GM12878 (cell line): ENCODE measurements around the gene ZNF213. TPM values are rescaled to one million over a fixed set of nuclear protein-coding genes. Genes with fewer than 3 reads are reported as not detected.

Experiments used
- CBX5 ChIP-seq: sonication (generic); IDR thresholded peaks from 2 replicates; pipeline ENCODE4 v1.6.1; 2016; ENCODE audit warnings: low read depth, moderate library complexity, mild to moderate bottlenecking, inconsistent platforms
- FOXM1 ChIP-seq: IDR thresholded peaks from 2 replicates; pipeline ENCODE4 v1.6.1; 2012; ENCODE audit warnings: low read depth, mild to moderate bottlenecking, inconsistent platforms, low read length, moderate library complexity
- HCFC1 ChIP-seq: fragments of 150-350 bp; IDR thresholded peaks from 2 replicates; pipeline ENCODE4 v1.6.1; 2014; ENCODE audit warnings: low read length
- IKZF1 ChIP-seq: fragments of 450-650 bp; conservative IDR thresholded peaks from 2 replicates; pipeline ENCODE4 v1.6.1; 2017; ENCODE audit warnings: antibody characterized with exemption, mild to moderate bottlenecking
- IKZF2 ChIP-seq, 2 experiments: fragments of 450-650 bp; IDR thresholded peaks; 2 replicates each; pipeline ENCODE4 v1.6.1; 2017; ENCODE audit warnings: mild to moderate bottlenecking in 2 of 2, moderate library complexity in 2 of 2
- JUND ChIP-seq: IDR thresholded peaks from 2 replicates; pipeline ENCODE4 v1.6.1; 2012; ENCODE audit warnings: low read depth, mild to moderate bottlenecking, low read length, improper control_type of control experiment, moderate library complexity
- KAT2A ChIP-seq: conservative IDR thresholded peaks from 2 replicates; pipeline ENCODE4 v1.6.1; 2011; ENCODE audit warnings: low read depth, low read length; ENCODE audit not compliant: control insufficient read depth
- NR2C1 ChIP-seq: fragments of 450-650 bp; IDR thresholded peaks from 2 replicates; pipeline ENCODE4 v1.6.1; 2017; ENCODE audit warnings: antibody characterized with exemption, mild to moderate bottlenecking, moderate library complexity
- PML ChIP-seq: IDR thresholded peaks from 2 replicates; pipeline ENCODE4 v1.6.1; 2012; ENCODE audit warnings: low read length, inconsistent platforms
- POLR2AphosphoS5 ChIP-seq: IDR thresholded peaks from 2 replicates; pipeline ENCODE4 v1.6.1; 2011; ENCODE audit warnings: mild to moderate bottlenecking, low read length, inconsistent platforms
- RUNX3 ChIP-seq: IDR thresholded peaks from 2 replicates; pipeline ENCODE4 v1.6.1; 2012; ENCODE audit warnings: low read length, inconsistent platforms
- SRF ChIP-seq, 2 experiments: IDR thresholded peaks; 2 replicates each; pipeline ENCODE4 v1.6.1; 2011; ENCODE audit warnings: low read depth in 2 of 2, low read length in 2 of 2, mild to moderate bottlenecking in 1 of 2, moderate library complexity in 1 of 2
- TARDBP ChIP-seq: IDR thresholded peaks from 2 replicates; pipeline ENCODE4 v1.6.1; 2016; ENCODE audit warnings: borderline replicate concordance
- ZNF687 ChIP-seq: fragments of 450-650 bp; IDR thresholded peaks from 2 replicates; pipeline ENCODE4 v1.6.1; 2017; ENCODE audit warnings: mild to moderate bottlenecking, moderate library complexity
- ZSCAN29 ChIP-seq: fragments of 450-650 bp; IDR thresholded peaks from 2 replicates; pipeline ENCODE4 v1.6.1; 2017; ENCODE audit warnings: mild to moderate bottlenecking, moderate library complexity
- polyA plus RNA-seq, 11 experiments: library from polyadenylated mRNA; depleted of rRNA in 4 of 11; unstranded in 6 of 11; stranded (reverse) in 5 of 11; fragments of >200 nt; fragmentation: Nextera tagmentation in 4 of 11; fragmentation: Illumina TruSeq in 1 of 11; extraction: Ambion mirVana in 4 of 11; extraction: Trizol in 1 of 11; gene quantifications; 1 replicate in 1 of 11; 2 replicates in 10 of 11; pipeline versions ENCODE4 v1.2.1 to v1.2.3, GENCODE V29; 2011 to 2016; ENCODE audit warnings: inconsistent platforms in 2 of 11, missing spikeins in 2 of 11, low read depth in 1 of 11
- total RNA-seq, 4 experiments: library from RNA; depleted of rRNA in 3 of 4; stranded (reverse); fragments of >200 nt in 3 of 4; fragmentation: Illumina TruSeq in 1 of 4; extraction: Trizol in 1 of 4; gene quantifications; 2 replicates each; pipeline versions ENCODE4 v1.2.1 to v1.2.3, GENCODE V29; 2013 to 2021
- TF ChIP-seq, protein P1 (sequence below): IDR thresholded peaks from 2 replicates; pipeline ENCODE4 v1.6.1; 2012; ENCODE audit warnings: low read depth, low read length, improper control_type of control experiment
- TF ChIP-seq, protein P2 (sequence below): fragments of 450-650 bp; IDR thresholded peaks from 2 replicates; pipeline ENCODE4 v1.6.1; 2017; ENCODE audit warnings: antibody characterized with exemption, mild to moderate bottlenecking, moderate library complexity
- TF ChIP-seq, protein P3 (sequence below): fragments of 450-650 bp; IDR thresholded peaks from 2 replicates; pipeline ENCODE4 v1.6.1; 2017; ENCODE audit warnings: mild to moderate bottlenecking, low read depth, inconsistent platforms; ENCODE audit not compliant: poor library complexity, severe bottlenecking
- TF ChIP-seq, protein P4 (sequence below): IDR thresholded peaks from 2 replicates; pipeline ENCODE4 v1.6.1; 2011; ENCODE audit warnings: mild to moderate bottlenecking, low read depth, low read length, moderate library complexity; ENCODE audit not compliant: insufficient replicate concordance

Gene ZNF213
- total and polyA plus RNA-seq, 10 of the 15 experiments (the other 5 are each of a cell fraction or from before 2014, with no cell fraction given) = 0.53 to 9.4 (median 1.1) TPM

DNA sequence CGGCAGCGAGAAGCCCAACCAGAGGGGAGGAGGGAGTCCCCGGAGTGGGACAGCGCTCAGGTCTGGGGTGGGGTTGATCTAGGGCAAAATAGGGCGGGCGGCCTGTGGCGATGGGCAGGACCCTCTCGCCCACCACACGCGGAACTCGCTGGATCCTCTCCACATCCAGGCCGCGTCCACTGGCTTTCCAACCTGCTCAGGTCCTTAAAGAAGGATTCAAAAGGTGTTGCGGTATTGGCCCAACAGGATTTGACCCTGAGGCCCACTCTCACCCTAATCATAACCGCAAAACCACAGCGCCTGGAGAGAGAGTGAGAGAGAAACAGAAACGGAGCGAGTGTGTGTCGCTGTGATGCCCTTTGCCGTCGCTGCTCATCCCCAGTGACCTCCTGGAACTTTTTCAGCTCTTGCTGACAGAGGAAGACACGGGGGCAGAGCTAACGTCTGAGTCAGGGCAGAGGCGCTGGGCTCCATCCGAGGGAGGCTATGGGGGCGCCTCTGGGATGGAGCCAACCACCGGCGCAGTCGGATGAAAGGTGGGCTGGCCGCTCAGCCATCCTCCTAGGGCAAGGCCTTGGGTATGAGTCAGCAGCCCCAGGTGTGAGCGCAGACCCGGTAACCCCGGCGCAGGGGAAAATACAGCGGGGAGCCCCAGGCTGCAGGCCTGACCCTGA is 36.5 kb downstream of the ZNF213 start (continued):
- TF ChIP-seq ZNF687 = no peak
- TF ChIP-seq, protein P1, sequence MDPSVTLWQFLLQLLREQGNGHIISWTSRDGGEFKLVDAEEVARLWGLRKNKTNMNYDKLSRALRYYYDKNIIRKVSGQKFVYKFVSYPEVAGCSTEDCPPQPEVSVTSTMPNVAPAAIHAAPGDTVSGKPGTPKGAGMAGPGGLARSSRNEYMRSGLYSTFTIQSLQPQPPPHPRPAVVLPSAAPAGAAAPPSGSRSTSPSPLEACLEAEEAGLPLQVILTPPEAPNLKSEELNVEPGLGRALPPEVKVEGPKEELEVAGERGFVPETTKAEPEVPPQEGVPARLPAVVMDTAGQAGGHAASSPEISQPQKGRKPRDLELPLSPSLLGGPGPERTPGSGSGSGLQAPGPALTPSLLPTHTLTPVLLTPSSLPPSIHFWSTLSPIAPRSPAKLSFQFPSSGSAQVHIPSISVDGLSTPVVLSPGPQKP = no peak
- no peak for TF ChIP-seq PML
- TF ChIP-seq, protein P2, sequence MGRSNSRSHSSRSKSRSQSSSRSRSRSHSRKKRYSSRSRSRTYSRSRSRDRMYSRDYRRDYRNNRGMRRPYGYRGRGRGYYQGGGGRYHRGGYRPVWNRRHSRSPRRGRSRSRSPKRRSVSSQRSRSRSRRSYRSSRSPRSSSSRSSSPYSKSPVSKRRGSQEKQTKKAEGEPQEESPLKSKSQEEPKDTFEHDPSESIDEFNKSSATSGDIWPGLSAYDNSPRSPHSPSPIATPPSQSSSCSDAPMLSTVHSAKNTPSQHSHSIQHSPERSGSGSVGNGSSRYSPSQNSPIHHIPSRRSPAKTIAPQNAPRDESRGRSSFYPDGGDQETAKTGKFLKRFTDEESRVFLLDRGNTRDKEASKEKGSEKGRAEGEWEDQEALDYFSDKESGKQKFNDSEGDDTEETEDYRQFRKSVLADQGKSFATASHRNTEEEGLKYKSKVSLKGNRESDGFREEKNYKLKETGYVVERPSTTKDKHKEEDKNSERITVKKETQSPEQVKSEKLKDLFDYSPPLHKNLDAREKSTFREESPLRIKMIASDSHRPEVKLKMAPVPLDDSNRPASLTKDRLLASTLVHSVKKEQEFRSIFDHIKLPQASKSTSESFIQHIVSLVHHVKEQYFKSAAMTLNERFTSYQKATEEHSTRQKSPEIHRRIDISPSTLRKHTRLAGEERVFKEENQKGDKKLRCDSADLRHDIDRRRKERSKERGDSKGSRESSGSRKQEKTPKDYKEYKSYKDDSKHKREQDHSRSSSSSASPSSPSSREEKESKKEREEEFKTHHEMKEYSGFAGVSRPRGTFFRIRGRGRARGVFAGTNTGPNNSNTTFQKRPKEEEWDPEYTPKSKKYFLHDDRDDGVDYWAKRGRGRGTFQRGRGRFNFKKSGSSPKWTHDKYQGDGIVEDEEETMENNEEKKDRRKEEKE = no peak
- TF ChIP-seq JUND = no peak
- TF ChIP-seq, protein P3, sequence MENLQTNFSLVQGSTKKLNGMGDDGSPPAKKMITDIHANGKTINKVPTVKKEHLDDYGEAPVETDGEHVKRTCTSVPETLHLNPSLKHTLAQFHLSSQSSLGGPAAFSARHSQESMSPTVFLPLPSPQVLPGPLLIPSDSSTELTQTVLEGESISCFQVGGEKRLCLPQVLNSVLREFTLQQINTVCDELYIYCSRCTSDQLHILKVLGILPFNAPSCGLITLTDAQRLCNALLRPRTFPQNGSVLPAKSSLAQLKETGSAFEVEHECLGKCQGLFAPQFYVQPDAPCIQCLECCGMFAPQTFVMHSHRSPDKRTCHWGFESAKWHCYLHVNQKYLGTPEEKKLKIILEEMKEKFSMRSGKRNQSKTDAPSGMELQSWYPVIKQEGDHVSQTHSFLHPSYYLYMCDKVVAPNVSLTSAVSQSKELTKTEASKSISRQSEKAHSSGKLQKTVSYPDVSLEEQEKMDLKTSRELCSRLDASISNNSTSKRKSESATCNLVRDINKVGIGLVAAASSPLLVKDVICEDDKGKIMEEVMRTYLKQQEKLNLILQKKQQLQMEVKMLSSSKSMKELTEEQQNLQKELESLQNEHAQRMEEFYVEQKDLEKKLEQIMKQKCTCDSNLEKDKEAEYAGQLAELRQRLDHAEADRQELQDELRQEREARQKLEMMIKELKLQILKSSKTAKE = no peak
- peak; percentile 32; the same call in 1 of the 2 replicates for TF ChIP-seq IKZF1
- no peak for TF ChIP-seq TARDBP
- TF ChIP-seq HCFC1 = no peak
- no peak for TF ChIP-seq SRF (IDR thresholded peaks at IDR 0.05; ENCODE audit: low read depth in 2 of 2, low read length in 2 of 2)
- no peak for TF ChIP-seq NR2C1
- TF ChIP-seq, protein P4, sequence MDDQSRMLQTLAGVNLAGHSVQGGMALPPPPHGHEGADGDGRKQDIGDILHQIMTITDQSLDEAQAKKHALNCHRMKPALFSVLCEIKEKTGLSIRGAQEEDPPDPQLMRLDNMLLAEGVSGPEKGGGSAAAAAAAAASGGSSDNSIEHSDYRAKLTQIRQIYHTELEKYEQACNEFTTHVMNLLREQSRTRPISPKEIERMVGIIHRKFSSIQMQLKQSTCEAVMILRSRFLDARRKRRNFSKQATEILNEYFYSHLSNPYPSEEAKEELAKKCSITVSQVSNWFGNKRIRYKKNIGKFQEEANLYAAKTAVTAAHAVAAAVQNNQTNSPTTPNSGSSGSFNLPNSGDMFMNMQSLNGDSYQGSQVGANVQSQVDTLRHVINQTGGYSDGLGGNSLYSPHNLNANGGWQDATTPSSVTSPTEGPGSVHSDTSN = no peak
- no peak for TF ChIP-seq KAT2A
- TF ChIP-seq RUNX3 = peak; percentile 92
- 0 out of 4 replicates have a peak, but pooled peaks of 1 of the 2 experiments have one; percentile 16 for TF ChIP-seq IKZF2 (IDR thresholded peaks at IDR 0.05)
- TF ChIP-seq FOXM1 = no peak
- no peak for TF ChIP-seq ZSCAN29
- TF ChIP-seq POLR2AphosphoS5 = no peak
- TF ChIP-seq CBX5 = no peak
